ENCODE data around the gene FAM216A.
"Not testable (repeated sequence)": the region's sequence is repeated elsewhere in the genome, so short reads cannot be mapped to it uniquely, and the experiment has no call there.

The FAM216A gene, protein sequence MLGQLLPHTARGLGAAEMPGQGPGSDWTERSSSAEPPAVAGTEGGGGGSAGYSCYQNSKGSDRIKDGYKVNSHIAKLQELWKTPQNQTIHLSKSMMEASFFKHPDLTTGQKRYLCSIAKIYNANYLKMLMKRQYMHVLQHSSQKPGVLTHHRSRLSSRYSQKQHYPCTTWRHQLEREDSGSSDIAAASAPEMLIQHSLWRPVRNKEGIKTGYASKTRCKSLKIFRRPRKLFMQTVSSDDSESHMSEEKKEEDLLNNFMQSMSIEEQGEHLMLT

DNA sequence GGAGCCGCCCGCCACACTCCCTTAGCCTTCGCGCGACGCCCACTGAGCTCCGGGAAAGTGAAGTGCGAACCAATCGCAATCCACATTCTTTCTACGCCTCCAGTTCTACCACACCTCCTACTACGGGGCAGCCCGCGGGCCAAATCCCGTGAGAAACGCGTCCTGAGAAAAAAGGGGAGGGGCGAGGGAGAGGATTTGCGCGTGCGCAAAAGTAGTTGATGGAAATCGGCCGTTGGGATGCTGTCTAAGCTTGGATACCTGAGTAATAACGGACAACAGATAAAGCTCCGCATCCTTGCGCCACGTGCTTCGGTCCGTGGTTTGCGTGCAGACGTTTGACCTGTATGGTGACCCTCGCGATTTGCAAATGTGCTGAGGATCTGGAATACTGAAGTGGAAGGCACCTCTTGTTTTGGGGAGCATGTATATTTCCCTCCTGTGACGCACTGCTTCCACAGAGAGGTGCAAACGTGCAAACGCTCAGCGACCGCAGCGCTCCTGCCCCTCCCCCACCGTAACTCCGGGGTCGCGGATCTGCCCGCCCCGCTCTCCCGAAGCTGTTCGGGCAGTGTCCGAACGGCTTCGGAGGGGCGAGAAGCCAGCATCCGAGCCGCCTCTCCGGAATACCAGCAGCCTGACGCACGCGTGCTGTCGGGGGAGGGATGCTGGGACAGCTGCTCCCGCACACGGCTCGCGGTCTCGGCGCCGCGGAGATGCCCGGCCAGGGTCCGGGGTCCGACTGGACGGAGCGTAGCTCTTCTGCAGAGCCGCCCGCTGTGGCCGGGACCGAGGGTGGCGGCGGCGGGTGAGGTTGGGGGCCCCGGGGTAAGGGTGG, at the start of gene FAM216A, which contains the start of gene GPN3:
TSS of gene FAM216A (plus strand) at position 632 of the 835 bp plus-strand sequence. CDS start at position 663, 31 bp downstream.
TSS of gene GPN3 (minus strand) at position 44 of the 835 bp plus-strand sequence. CDS start 54 bp downstream, outside the sequence.
- peak; percentile 98 for DNase-seq

DNA sequence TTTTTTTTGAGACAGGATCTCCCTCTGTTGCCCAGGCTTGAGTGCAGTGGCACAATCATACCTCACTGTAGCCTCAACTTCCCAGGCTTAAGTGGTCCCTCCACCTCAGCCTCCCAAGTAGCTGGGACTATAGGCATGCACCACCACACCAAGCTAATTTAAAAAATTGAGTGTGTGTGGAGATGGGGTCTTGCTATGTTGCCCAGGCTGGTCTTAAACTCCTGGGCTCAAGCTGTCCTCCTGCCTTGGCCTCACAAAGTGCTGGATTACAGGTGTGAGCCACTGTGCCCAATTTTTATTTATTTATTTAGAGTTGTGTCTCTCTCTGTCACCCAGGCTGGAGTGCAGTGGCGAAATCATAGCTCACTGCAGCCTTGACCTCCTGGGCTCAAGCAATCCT, 48.0 kb upstream of the FAM216A start:
- not testable (repeated sequence) for DNase-seq

DNA sequence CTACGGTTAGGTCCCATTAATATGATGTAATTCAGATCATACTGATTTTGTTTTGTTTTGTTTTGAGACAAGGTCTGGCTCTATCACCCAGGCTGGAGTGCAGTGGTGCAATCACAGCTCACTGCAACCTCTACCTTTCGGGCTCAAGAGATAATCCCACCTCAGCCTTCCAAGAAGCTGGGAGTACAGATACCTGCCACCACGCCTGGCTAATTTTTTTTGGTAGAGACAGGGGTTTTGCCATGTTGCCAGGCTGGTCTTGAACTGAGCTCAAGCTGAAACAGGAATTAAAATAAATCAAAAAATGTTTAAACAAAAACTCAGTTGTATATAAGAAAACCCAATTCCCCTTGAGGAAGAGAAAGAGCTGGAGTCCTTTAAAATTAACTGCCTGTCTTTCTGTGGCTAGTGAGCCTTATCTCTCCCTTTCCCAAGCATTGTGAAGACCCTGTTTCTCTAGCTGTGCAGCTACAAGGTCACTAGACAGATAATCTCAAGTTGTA, 47.4 kb upstream of the FAM216A start:
- DNase-seq, result no peak

GRCh38 chr12:110421701-110422100, 46.9 kb upstream of the FAM216A start:
- DNase-seq, result no peak

DNA sequence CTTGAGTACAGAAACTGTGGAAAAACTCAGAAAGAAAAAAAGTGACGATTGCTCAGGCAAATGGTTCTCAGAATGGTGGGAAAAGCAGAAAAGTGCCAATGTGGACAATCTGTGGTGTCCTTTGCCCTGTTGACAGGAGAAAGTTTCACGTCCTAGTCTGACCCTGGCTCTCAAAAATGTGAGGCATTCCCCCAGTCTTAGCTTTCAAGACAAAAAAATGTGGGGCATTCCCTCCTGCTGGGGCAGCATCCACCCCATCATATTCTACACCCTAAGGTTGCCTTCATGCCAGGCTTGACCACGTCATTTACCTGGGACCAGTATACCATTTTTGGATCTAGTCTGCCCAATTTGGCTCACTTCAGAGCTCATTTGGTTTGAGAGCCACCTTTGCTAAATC, 44.4 kb upstream of the FAM216A start:
- no peak for DNase-seq

GRCh38 chr12:110426406-110426805, 42.2 kb upstream of the FAM216A start:
- DNase-seq, result no peak

DNA sequence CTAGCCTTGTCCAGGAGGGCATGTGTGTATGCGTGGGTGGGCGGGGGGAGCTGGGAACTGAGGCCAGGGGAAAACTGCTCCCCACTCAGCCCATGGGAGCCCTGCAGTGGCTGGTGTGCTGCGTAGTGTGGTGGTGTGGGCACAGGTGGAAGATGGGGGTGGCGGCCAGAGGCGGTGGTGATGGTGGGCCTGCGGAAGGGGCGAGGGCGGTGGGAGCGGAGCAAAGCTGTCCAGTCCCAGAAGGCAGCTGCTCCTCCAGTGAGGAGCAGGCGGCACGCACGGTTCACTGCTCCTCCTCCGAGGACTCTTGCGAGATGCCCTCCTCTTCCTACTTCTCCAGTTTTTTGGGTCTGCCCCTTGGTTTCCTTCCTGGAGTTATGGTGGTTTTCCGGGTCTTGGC, 39.0 kb upstream of the FAM216A start:
- not testable (repeated sequence) for DNase-seq

GRCh38 chr12:110431957-110432587, 36.6 kb upstream of the FAM216A start:
- DNase-seq, result no peak

DNA sequence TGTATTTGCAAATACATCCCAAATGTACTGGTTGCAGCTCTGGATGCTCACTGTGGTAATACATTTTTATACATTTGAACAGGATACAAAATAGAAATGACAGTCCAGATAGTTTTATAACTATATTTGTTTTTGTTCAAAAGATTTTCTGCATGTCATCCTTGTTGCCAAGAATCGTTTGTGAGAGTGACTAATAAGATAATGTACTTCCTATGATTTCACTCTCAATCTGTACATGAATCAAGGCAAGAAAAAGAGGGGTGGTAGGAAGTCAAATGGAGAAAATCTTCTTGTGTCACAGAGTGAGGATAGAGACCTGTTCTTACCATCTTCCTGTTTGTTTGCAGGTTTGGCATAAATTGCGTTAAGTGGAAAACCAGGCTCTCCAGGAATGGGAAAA, 32.4 kb upstream of the FAM216A start:
- no peak for DNase-seq

DNA sequence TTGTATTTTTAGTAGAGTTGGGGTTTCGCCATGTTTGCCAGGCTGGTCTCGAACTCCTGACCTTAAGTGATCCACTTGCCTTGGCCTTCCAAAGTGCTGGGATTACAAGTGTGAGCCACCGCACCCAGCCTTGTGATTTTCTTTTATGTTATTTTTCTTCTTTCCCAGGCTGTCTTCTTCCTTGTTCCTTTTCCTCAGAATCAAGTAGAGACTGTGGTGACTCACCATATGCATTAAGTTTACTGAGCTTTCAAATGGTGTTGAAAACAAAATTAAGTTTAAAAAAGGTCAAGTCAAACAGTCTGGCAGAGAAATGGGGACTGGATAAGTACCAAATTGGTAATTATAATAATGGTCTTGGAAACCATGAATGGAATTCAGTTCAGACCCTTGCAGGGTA, 24.2 kb upstream of the FAM216A start:
- DNase-seq, result no peak

GRCh38 chr12:110449799-110450497, 18.7 kb upstream of the FAM216A start, which contains the start of gene ARPC3:
TSS of gene ARPC3 (minus strand) at chr12:110450337. CDS start at chr12:110450260, 77 bp downstream.
- peak; percentile 91 for DNase-seq

DNA sequence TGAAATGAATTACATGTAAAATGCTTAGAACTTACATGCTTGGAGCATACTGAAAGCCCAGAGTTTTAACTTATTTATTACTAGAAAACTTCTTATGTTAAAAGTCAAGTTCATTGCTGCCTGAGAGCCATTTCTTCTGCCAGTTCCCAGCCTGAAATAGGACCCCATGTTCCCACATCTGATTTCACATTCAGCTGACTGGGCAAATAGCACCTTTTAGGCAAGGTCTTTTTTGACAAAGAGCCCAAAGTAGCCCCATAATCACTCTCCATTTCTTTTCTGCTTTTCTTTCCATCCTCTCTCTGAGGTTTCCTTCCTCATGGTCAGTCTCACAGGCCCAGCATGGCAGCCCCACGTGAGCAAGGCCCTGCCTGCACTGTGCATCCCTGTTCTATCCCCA, 17.4 kb upstream of the FAM216A start:
- DNase-seq, result no peak

DNA sequence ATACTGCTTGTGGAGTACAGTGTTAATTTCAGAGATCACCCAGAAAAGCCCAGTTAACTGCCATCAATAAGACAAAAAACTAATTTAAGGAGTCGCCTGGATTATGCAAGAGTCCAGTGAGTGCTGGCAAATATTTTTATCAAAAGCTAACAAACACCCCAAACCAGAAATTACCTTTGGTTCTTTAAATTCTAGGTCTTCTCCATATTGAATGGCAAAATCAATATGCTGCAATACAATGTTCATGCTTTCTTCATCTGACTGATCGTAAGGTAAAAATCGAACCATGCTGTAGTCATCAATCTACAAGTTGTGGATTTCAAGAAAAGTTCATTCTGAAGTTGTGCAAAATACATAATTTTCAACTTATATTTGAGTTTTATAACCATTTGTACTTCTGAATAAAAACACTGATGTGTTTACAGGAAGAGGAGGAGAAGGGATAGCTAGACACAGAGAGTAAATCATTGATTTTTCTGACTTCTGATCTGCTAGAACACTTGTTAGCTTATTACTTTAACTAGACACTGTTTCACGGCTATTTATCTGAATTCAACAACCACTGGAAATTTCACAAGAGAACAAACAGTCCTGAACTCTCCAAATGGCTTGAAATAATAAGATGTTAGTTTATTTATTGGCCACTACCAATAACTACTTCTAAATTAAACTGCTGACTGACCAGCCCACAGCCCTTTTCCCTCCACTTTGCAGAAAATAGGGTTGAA, 14.9 kb upstream of the FAM216A start:
- no peak for DNase-seq

DNA sequence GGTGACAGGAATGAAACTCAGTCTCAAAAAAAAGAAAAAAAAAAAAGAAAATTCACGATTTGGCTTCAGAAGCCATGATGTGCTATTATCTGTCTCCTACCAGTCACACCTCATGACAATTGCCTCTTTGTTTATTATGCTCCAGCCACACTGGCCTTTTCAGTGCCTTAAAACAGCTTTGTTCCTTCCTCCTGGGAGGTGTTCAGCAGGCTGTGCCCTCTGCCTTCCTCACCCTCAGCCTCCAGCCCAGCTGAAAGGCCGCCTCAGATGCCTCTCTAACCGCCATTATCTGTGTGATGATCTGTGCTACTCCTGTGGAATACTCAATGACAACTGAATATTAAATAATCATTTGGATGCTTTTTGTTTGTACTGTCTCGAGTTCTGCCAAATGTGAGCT, 9.9 kb upstream of the FAM216A start:
- DNase-seq, result no peak

DNA sequence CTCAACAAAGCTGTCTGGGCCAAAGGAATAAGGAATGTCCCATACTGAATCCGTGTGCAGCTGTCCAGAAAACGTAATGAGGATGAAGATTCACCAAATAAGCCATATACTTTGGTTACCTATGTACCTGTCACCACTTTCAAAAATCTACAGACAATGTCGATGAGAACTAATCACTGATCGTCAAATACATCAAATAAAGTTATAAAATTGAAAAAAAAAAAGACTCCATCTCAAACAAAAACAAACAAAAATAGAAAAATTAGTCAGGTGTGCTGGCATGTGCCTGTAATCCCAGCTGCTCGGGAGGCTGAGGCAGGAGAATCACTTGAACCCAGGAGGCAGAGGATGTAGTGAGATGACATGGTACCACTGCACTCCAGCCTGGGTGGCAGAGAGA, 7.5 kb upstream of the FAM216A start:
- not testable (repeated sequence) for DNase-seq

GRCh38 chr12:110465024-110465423, 3.6 kb upstream of the FAM216A start:
- no peak for DNase-seq

- not testable (repeated sequence) for DNase-seq
Observed at GRCh38 chr12:110465765-110466164, 2.9 kb upstream of the FAM216A start.

- DNase-seq, result no peak
Observed at GRCh38 chr12:110466791-110467190, 1.9 kb upstream of the FAM216A start.

- DNase-seq, result no peak
Observed at GRCh38 chr12:110467847-110468213, 815 bp upstream of the FAM216A start.

DNA sequence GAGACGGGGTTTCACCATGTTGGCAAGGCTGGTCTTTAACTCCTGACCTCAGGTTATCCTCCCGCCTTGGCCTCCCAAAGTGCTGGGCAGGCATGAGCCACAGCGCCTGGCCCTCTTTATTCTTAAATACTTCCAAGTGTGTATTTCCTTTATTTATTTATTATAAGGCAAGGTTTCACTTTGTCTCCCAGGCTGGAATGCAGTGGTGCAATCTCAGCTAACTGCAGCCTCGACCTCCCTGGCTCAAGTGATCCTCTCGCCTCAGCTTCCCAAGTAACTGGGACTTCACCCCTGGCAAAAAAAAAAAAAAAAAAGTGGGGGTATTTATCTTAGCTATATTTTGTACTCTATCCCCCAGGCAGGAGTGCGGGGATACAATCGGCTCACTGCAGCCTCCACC, 6.8 kb downstream of the FAM216A start:
- no peak for DNase-seq

GRCh38 chr12:110498984-110499706, 30.5 kb downstream of the FAM216A start:
- no peak for DNase-seq

Data from COR-L47 (cell line).